WTC11 (cell line): ENCODE data around the gene PUSL1. TPM values are rescaled to one million over a fixed set of nuclear protein-coding genes. Genes with fewer than 3 reads are reported as not detected.
A peak's percentile ranks its signal among the peaks of the same experiment; 100 is the strongest.

Experiments used
- ELF4 ChIP-seq: sonication (generic); formaldehyde crosslinking; IDR thresholded peaks from 2 replicates; pipeline ENCODE4 v1.8.1; 2022; ENCODE audit warnings: low read depth, mild to moderate bottlenecking, moderate library complexity, missing genetic modification reagents
- EMX1 ChIP-seq: fragments of 250-450 bp; sonication (Bioruptor Pico); IDR thresholded peaks from 2 replicates; pipeline ENCODE4 v1.8.0; 2021; ENCODE audit warnings: mild to moderate bottlenecking
- FOXP1 ChIP-seq: sonication (generic); formaldehyde crosslinking; IDR thresholded peaks from 2 replicates; pipeline ENCODE4 v1.8.0; 2022; ENCODE audit warnings: missing genetic modification reagents, mild to moderate bottlenecking, moderate library complexity, borderline replicate concordance
- SOX15 ChIP-seq: fragments of 250-450 bp; sonication (Bioruptor Pico); IDR thresholded peaks from 2 replicates; pipeline ENCODE4 v1.9.0; 2021; ENCODE audit warnings: mild to moderate bottlenecking
- TCF7 ChIP-seq: sonication (generic); formaldehyde crosslinking; IDR thresholded peaks from 2 replicates; pipeline ENCODE4 v1.8.0; 2022; ENCODE audit warnings: mild to moderate bottlenecking, low read depth, missing genetic modification reagents, moderate library complexity
- TEAD1 ChIP-seq: sonication (generic); formaldehyde crosslinking; IDR thresholded peaks from 2 replicates; pipeline ENCODE4 v1.8.0; 2022; ENCODE audit warnings: mild to moderate bottlenecking, missing genetic modification reagents
- TEAD4 ChIP-seq: sonication (generic); formaldehyde crosslinking; IDR thresholded peaks from 2 replicates; pipeline ENCODE4 v1.8.0; 2022; ENCODE audit warnings: mild to moderate bottlenecking, missing genetic modification reagents
- ZNF263 ChIP-seq: sonication (generic); formaldehyde crosslinking; IDR thresholded peaks from 2 replicates; pipeline ENCODE4 v1.8.1; 2022; ENCODE audit warnings: low read depth, mild to moderate bottlenecking, moderate library complexity, missing genetic modification reagents
- ZNF423 ChIP-seq: fragments of 250-450 bp; sonication (Bioruptor Pico); IDR thresholded peaks from 2 replicates; pipeline ENCODE4 v2.1.2; 2022; ENCODE audit warnings: mild to moderate bottlenecking, moderate library complexity
- total RNA-seq: library from RNA; stranded (reverse); gene quantifications from 3 replicates; pipeline ENCODE4 v1.2.3, GENCODE V29; 2021
- TF ChIP-seq, protein P1 (sequence below): sonication (generic); formaldehyde crosslinking; IDR thresholded peaks from 2 replicates; pipeline ENCODE4 v1.8.0; 2023; ENCODE audit warnings: missing genetic modification reagents, mild to moderate bottlenecking, borderline replicate concordance
- TF ChIP-seq, protein P2 (sequence below): fragments of 250-450 bp; sonication (Bioruptor Pico); IDR thresholded peaks from 2 replicates; pipeline ENCODE4 v1.9.0; 2021; ENCODE audit warnings: mild to moderate bottlenecking
- TF ChIP-seq, protein P3 (sequence below): sonication (generic); formaldehyde crosslinking; IDR thresholded peaks from 2 replicates; pipeline ENCODE4 v1.8.0; 2022; ENCODE audit warnings: mild to moderate bottlenecking, missing genetic modification reagents
- TF ChIP-seq, protein P4 (sequence below): fragments of 250-450 bp; sonication (Bioruptor Pico); IDR thresholded peaks from 2 replicates; pipeline ENCODE4 v1.9.0; 2021; ENCODE audit warnings: moderate library complexity, mild to moderate bottlenecking, inconsistent platforms, borderline replicate concordance
- TF ChIP-seq, protein P5 (sequence below): fragments of 250-450 bp; sonication (Bioruptor Pico); IDR thresholded peaks from 2 replicates; pipeline ENCODE4 v1.9.0; 2021; ENCODE audit warnings: mild to moderate bottlenecking
- TF ChIP-seq, protein P6 (sequence below): sonication (generic); formaldehyde crosslinking; IDR thresholded peaks from 2 replicates; pipeline ENCODE4 v1.8.0; 2022; ENCODE audit warnings: missing genetic modification reagents
- TF ChIP-seq, protein P7 (sequence below): sonication (generic); formaldehyde crosslinking; IDR thresholded peaks from 2 replicates; pipeline ENCODE4 v1.8.1; 2023; ENCODE audit warnings: mild to moderate bottlenecking, missing genetic modification reagents
- TF ChIP-seq, protein P8 (sequence below): sonication (generic); formaldehyde crosslinking; conservative IDR thresholded peaks from 2 replicates; pipeline ENCODE4 v1.8.1; 2022; ENCODE audit warnings: mild to moderate bottlenecking, missing genetic modification reagents
- TF ChIP-seq, protein P9 (sequence below): fragments of 200-600 bp; IDR thresholded peaks from 2 replicates; pipeline ENCODE4 v1.8.0; 2022; ENCODE audit warnings: antibody characterized with exemption
- TF ChIP-seq, protein P10 (sequence below): sonication (generic); formaldehyde crosslinking; IDR thresholded peaks from 2 replicates; pipeline ENCODE4 v1.8.0; 2022; ENCODE audit warnings: mild to moderate bottlenecking, missing genetic modification reagents

Gene PUSL1
- total RNA-seq, 1 experiment from 2014 or later: 51.5 TPM

DNA sequence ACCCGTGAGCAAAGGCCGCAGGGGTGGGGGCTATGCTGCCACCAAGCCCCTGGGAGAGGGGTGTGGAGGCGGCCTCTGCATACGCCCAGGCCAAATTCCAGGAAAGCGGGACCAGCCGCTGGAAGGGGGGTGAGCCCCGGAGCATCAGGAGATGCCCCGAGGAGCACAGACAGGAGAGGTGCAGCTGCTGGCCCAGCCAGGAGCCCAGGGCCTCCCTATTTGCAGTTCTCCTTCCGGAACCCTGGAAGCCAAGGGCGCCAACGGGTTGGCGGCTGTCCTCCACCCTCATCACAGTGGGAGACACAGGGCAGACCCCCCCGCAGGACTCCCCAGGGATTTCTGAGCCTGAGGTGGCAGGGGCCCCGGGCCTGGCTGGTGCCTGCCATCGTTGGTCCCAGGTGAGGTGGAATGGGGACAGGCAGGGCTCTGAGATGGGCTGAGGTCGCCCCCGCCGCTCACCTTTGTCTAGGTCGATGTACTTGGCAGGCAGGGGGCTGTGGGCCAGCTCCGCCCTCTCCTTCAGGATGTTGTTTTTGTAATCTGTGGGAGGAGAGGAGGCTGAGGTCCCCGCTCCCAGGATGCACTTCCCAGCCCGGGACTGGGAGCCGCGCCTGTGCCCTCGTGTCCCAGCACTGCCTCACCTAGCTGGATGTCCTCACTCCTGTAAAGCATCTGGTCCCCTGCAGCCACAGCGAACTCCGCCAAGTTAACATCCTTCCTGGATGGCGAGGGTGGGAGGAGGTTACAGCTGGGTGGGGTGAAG, 45.2 kb downstream of the PUSL1 start (continued):
- TF ChIP-seq, protein P1, sequence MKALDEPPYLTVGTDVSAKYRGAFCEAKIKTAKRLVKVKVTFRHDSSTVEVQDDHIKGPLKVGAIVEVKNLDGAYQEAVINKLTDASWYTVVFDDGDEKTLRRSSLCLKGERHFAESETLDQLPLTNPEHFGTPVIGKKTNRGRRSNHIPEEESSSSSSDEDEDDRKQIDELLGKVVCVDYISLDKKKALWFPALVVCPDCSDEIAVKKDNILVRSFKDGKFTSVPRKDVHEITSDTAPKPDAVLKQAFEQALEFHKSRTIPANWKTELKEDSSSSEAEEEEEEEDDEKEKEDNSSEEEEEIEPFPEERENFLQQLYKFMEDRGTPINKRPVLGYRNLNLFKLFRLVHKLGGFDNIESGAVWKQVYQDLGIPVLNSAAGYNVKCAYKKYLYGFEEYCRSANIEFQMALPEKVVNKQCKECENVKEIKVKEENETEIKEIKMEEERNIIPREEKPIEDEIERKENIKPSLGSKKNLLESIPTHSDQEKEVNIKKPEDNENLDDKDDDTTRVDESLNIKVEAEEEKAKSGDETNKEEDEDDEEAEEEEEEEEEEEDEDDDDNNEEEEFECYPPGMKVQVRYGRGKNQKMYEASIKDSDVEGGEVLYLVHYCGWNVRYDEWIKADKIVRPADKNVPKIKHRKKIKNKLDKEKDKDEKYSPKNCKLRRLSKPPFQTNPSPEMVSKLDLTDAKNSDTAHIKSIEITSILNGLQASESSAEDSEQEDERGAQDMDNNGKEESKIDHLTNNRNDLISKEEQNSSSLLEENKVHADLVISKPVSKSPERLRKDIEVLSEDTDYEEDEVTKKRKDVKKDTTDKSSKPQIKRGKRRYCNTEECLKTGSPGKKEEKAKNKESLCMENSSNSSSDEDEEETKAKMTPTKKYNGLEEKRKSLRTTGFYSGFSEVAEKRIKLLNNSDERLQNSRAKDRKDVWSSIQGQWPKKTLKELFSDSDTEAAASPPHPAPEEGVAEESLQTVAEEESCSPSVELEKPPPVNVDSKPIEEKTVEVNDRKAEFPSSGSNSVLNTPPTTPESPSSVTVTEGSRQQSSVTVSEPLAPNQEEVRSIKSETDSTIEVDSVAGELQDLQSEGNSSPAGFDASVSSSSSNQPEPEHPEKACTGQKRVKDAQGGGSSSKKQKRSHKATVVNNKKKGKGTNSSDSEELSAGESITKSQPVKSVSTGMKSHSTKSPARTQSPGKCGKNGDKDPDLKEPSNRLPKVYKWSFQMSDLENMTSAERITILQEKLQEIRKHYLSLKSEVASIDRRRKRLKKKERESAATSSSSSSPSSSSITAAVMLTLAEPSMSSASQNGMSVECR: 0 out of 2 replicates have a peak, but pooled peaks have one; percentile 47
- TF ChIP-seq, protein P2, sequence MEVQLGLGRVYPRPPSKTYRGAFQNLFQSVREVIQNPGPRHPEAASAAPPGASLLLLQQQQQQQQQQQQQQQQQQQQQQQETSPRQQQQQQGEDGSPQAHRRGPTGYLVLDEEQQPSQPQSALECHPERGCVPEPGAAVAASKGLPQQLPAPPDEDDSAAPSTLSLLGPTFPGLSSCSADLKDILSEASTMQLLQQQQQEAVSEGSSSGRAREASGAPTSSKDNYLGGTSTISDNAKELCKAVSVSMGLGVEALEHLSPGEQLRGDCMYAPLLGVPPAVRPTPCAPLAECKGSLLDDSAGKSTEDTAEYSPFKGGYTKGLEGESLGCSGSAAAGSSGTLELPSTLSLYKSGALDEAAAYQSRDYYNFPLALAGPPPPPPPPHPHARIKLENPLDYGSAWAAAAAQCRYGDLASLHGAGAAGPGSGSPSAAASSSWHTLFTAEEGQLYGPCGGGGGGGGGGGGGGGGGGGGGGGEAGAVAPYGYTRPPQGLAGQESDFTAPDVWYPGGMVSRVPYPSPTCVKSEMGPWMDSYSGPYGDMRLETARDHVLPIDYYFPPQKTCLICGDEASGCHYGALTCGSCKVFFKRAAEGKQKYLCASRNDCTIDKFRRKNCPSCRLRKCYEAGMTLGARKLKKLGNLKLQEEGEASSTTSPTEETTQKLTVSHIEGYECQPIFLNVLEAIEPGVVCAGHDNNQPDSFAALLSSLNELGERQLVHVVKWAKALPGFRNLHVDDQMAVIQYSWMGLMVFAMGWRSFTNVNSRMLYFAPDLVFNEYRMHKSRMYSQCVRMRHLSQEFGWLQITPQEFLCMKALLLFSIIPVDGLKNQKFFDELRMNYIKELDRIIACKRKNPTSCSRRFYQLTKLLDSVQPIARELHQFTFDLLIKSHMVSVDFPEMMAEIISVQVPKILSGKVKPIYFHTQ: no peak
- TF ChIP-seq ZNF263 (CRISPR knock-in tag) (no peak), TEAD4 (CRISPR knock-in tag) (no peak), FOXP1 (0 out of 2 replicates have a peak, but pooled peaks have one; percentile 53), SOX15 (CRISPR knock-in tag) (no peak), EMX1 (CRISPR knock-in tag) (no peak; the same call in 1 of the 2 replicates), TEAD1 (CRISPR knock-in tag) (peak; percentile 73; the same call in 1 of the 2 replicates), TCF7 (CRISPR knock-in tag) (no peak), ELF4 (CRISPR knock-in tag) (no peak), ZNF423 (CRISPR knock-in tag) (peak; percentile 67)
- TF ChIP-seq, protein P3, sequence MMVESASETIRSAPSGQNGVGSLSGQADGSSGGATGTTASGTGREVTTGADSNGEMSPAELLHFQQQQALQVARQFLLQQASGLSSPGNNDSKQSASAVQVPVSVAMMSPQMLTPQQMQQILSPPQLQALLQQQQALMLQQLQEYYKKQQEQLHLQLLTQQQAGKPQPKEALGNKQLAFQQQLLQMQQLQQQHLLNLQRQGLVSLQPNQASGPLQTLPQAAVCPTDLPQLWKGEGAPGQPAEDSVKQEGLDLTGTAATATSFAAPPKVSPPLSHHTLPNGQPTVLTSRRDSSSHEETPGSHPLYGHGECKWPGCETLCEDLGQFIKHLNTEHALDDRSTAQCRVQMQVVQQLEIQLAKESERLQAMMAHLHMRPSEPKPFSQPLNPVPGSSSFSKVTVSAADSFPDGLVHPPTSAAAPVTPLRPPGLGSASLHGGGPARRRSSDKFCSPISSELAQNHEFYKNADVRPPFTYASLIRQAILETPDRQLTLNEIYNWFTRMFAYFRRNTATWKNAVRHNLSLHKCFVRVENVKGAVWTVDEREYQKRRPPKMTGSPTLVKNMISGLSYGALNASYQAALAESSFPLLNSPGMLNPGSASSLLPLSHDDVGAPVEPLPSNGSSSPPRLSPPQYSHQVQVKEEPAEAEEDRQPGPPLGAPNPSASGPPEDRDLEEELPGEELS: peak; percentile 34; the same call in 1 of the 2 replicates
- TF ChIP-seq, protein P4, sequence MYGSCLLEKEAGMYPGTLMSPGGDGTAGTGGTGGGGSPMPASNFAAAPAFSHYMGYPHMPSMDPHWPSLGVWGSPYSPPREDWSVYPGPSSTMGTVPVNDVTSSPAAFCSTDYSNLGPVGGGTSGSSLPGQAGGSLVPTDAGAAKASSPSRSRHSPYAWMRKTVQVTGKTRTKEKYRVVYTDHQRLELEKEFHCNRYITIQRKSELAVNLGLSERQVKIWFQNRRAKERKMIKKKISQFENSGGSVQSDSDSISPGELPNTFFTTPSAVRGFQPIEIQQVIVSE: no peak
- TF ChIP-seq, protein P5, sequence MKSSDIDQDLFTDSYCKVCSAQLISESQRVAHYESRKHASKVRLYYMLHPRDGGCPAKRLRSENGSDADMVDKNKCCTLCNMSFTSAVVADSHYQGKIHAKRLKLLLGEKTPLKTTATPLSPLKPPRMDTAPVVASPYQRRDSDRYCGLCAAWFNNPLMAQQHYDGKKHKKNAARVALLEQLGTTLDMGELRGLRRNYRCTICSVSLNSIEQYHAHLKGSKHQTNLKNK (CRISPR knock-in tag): no peak
- TF ChIP-seq, protein P6, sequence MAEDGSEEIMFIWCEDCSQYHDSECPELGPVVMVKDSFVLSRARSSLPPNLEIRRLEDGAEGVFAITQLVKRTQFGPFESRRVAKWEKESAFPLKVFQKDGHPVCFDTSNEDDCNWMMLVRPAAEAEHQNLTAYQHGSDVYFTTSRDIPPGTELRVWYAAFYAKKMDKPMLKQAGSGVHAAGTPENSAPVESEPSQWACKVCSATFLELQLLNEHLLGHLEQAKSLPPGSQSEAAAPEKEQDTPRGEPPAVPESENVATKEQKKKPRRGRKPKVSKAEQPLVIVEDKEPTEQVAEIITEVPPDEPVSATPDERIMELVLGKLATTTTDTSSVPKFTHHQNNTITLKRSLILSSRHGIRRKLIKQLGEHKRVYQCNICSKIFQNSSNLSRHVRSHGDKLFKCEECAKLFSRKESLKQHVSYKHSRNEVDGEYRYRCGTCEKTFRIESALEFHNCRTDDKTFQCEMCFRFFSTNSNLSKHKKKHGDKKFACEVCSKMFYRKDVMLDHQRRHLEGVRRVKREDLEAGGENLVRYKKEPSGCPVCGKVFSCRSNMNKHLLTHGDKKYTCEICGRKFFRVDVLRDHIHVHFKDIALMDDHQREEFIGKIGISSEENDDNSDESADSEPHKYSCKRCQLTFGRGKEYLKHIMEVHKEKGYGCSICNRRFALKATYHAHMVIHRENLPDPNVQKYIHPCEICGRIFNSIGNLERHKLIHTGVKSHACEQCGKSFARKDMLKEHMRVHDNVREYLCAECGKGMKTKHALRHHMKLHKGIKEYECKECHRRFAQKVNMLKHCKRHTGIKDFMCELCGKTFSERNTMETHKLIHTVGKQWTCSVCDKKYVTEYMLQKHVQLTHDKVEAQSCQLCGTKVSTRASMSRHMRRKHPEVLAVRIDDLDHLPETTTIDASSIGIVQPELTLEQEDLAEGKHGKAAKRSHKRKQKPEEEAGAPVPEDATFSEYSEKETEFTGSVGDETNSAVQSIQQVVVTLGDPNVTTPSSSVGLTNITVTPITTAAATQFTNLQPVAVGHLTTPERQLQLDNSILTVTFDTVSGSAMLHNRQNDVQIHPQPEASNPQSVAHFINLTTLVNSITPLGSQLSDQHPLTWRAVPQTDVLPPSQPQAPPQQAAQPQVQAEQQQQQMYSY (CRISPR knock-in tag): no peak
- TF ChIP-seq, protein P7, sequence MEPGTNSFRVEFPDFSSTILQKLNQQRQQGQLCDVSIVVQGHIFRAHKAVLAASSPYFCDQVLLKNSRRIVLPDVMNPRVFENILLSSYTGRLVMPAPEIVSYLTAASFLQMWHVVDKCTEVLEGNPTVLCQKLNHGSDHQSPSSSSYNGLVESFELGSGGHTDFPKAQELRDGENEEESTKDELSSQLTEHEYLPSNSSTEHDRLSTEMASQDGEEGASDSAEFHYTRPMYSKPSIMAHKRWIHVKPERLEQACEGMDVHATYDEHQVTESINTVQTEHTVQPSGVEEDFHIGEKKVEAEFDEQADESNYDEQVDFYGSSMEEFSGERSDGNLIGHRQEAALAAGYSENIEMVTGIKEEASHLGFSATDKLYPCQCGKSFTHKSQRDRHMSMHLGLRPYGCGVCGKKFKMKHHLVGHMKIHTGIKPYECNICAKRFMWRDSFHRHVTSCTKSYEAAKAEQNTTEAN (CRISPR knock-in tag): no peak
- TF ChIP-seq, protein P8, sequence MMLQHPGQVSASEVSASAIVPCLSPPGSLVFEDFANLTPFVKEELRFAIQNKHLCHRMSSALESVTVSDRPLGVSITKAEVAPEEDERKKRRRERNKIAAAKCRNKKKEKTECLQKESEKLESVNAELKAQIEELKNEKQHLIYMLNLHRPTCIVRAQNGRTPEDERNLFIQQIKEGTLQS: no peak
- TF ChIP-seq, protein P9, sequence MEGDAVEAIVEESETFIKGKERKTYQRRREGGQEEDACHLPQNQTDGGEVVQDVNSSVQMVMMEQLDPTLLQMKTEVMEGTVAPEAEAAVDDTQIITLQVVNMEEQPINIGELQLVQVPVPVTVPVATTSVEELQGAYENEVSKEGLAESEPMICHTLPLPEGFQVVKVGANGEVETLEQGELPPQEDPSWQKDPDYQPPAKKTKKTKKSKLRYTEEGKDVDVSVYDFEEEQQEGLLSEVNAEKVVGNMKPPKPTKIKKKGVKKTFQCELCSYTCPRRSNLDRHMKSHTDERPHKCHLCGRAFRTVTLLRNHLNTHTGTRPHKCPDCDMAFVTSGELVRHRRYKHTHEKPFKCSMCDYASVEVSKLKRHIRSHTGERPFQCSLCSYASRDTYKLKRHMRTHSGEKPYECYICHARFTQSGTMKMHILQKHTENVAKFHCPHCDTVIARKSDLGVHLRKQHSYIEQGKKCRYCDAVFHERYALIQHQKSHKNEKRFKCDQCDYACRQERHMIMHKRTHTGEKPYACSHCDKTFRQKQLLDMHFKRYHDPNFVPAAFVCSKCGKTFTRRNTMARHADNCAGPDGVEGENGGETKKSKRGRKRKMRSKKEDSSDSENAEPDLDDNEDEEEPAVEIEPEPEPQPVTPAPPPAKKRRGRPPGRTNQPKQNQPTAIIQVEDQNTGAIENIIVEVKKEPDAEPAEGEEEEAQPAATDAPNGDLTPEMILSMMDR: no peak
- TF ChIP-seq, protein P10, sequence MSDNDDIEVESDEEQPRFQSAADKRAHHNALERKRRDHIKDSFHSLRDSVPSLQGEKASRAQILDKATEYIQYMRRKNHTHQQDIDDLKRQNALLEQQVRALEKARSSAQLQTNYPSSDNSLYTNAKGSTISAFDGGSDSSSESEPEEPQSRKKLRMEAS (CRISPR knock-in tag): peak; percentile 67; the same call in 1 of the 2 replicates
